ENCODE measurements around the gene FAIM2.
"Not testable (repeated sequence)": the region's sequence is repeated elsewhere in the genome, so short reads cannot be mapped to it uniquely, and the experiment has no call there.

The FAIM2 gene

DNA sequence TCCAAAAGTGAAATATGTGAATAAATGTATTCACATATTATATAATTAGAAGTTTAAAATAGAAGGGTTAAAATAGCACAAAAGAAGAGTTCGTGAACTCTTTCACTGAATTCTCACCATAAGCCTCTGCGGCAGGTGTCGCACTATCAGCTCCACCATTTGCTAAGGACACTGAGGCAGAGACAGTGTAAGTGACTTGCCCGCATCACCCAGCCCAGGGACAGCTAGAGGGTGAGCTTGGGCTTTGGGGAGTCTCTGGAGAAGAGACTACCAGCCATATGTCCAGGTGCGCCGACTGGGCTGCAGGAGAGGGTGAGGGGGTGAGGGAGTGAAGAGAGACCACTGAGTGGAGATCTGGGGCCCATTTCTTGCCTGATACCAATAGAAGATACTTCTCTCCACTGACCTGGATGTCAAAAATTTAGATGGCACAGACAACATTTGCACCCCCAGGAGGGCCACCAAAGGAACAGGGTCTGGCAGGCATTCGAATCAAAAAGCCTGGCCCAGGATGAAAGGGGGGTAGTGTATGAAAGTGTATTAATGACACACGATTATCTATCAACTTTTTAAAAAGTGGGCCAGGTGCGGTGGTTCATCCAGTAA, 28.5 kb downstream of the FAIM2 start:
- DNase-seq: no peak

- DNase-seq: no peak
These were observed 29.4 kb downstream of the FAIM2 start for GRCh38 chr12:49874142-49874897.

DNA sequence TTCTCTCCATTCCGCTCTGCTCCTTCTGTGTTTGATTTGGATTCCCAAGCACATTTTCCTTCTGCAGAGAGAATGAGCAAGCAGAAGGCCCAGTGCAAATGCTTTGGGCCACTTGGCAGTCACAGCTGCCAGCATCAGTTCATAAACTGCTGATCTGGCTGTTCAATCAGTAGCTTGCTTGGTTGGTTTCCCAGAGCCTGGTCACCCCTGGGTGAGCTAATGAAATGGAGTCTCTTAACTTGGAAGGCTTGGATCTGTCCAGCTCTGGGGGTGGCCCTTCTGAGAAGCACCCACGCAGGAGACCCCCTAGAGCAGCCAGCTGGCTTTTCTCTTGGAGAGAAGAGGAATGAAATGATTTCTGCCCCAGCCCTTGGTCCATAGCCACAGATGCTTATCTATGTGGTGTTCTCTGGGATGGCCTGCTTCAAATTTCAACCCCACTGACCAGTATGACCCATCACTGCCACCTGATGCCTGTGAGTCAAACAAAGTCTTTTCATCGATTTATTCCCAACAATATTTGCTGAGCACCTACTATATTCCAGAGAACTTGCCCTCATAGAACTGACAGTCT, 30.3 kb downstream of the FAIM2 start:
- DNase-seq: no peak

DNA sequence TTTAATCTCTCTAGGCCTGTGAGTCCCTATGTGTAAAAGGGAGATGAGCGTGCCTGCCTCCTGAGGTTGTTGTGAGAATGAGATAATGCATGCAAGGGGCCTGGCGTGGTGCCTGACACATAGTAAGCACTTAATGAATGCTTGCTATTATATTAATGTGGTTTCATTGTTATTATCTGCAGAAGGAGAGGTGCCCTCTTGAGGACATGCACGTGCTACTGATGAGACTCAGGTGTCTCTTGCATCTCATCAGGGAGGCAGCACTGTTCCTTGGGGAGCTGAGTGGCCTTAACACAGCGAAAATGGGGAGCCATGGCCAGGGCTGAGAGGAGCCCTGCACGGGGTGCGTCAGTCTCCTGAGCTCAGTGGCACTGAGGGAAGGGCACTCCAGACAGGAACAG, 30.9 kb downstream of the FAIM2 start:
- DNase-seq: no peak

DNA sequence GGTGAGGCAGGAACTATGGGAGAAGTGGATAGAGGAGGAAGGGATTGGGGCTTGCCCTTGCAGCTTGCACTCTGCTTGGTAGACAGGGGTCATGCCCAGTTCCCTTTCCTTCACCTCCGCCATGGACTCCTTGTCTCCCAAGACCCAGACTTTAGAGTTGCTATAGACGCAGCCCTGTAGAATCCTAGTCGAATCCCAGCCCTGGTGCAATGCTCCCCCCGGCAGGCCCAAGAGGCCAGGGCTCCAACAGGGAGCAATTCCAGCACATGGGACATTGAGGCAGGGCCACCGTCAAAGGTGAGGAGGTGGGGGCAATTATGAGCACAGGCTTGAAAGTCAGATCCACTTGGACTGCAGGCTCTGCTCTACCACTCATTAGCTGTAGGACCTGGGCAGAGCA, 31.3 kb downstream of the FAIM2 start:
- no peak for DNase-seq

DNA sequence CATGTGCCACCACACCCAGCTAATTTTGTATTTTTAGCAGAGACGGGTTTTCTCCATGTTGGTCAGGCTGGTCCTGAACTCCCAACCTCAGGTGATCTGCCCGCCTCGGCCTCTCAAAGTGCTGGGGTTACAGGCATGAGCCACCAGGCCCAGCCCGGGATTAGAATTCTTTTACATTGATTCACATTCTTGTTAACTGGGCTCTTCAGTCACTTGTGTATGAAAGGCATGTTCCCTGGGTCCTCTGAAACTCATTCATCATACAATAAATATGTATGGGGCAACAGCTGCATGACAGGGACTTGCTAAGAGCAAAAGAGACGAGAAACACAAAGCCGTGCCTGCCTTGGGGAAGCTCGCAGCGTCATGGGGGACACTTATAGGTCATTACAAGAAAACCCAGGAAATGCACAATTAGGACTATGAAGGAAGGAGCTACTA, 31.9 kb downstream of the FAIM2 start:
- not testable (repeated sequence) for DNase-seq

GRCh38 chr12:49871263-49871561, 32.5 kb downstream of the FAIM2 start:
- DNase-seq: no peak

- no peak for DNase-seq
These were observed 33.0 kb downstream of the FAIM2 start for GRCh38 chr12:49870501-49871262.

DNA sequence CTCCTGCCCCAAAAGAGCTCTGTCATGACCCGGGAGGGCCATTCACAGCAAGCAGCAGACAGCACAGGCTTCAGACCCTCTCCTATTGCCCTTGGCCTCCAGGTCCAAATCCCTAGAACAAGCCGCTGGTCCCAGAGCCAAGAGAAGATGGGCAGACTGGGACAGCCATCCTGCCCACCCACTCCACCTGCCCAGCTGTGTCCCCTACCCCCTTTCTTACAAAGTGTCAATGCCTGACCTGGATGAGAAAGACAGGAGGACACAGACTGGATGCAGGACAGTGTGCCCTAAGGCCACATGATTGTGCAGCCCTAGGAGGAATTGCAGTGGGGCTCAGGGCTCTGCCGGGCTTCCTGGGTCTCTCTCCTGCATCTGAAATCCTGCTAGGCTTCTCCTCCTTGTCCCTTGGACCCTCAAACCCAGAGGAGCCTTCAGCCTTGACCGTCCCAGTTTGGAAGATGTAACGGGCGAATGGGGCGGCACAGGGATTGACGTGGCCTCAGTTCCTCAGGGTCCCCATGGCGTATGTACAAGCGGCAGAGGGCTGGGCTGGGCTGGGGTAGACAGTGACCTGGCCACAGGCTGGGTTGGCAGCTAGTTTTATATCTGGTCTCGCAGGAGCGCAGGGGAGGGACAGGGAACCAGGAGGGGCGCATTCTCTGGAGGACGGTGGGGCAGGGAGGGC, 33.7 kb downstream of the FAIM2 start:
- DNase-seq: no peak

GRCh38 chr12:49868952-49869815, 34.5 kb downstream of the FAIM2 start:
- DNase-seq: peak; percentile 47

DNA sequence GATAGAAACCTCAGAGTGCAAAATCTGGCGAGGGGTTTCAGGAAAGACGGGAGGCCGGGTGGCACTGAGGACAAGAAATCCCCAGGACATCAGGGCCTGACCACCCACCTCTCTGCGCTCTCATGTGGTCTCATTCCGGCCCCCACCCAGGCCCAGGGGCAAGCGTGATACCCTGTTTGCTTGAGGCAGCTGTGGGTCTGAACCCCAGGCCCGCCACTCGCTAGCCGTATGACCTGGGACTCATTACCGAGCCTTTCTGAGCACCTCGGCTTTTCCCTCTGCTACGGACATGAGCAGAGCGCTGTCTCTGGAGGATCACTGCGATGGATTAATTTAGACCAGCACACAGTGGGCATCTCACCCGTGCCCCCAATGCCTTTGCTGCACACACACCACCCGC, 35.3 kb downstream of the FAIM2 start:
- no peak for DNase-seq

DNA sequence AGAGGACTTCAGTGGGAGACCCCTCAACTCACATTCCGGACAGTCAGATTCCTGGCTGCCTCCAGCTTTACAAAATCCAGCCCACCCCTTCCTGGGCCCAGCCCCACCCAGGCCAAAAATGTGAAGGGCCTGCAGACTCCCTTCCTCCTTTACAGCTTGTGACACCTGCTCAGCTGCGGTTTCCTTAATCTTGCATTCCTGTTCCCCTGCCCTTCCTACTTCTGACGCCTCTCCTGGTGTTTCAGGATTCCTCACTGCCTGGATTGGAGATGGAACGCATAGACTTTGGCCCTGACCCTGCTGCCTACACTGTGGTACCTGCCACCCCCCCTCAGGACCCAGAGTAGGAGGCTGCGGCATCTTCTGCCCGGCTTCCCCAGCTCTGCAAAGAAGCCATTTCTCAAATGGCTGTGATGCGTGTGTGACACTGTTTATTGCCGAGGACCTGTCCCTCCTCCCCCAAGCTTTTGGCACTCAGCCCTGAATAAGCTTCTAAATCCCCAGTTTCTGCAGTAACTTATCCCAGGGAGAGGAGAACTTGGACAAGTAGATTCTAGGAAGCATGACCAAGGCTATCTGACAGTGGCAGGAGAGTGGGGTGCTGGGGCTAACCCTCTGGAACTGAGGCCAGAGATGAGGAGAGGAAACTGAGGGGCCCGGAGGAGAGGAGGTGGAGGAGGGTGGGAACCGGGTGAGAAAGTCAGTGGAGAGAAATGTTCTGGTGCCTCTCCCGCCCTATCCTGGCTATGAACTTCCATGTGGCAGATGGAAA, 35.9 kb downstream of the FAIM2 start:
- DNase-seq: no peak

GRCh38 chr12:49866859-49867569, 36.7 kb downstream of the FAIM2 start:
- DNase-seq: peak; percentile 6

DNA sequence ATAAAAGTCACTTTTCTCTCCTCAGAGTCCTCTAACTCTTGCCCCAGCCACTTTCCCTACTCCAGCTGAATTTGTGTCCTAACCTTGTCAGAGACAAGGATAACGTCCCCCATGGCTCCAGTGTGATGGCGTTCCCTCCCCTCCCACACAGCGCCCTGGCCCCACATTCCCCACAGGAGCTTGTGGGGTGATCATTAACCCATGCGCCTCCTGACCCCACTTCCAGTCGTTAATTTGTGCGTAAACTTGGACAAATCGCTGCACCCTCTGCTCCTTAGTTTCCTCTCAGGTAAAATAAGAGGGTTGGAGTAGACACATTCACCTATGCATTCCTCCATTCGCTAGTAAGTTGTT, 37.9 kb downstream of the FAIM2 start:
- DNase-seq: no peak

DNA sequence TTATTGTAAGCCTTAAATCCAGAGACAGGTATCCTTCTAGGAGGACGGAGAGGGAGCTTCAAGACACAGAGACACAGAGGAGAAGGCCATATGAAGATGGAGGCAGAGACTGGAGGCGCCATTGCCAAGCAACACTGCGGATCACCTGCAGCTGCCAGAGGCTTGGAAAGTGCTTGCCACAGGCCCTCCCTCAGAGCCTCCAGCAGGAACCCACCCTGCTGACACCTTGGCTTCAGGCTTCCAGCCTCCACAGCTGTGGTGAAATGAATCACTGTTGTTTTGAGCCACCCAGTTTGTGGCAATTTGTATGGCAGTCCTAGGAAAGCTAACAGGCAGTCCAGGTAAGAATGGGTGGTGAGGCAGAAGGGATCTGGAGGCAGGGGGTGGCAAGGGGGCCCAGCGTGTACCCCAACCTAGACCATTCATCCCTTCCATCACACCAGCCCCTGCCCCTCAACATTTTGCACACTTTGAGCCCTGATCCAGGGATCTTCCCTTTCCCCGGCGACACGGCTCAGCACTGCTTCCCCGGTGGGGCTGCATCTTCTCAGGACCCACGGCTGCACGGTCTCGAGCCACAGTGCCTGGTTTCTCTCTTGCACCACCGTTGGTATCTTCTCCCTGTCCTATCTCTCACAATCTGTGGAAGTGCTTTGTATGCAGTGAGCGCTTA, 38.5 kb downstream of the FAIM2 start:
- DNase-seq: no peak

GRCh38 chr12:49864798-49865090, 39.0 kb downstream of the FAIM2 start:
- DNase-seq: no peak

DNA sequence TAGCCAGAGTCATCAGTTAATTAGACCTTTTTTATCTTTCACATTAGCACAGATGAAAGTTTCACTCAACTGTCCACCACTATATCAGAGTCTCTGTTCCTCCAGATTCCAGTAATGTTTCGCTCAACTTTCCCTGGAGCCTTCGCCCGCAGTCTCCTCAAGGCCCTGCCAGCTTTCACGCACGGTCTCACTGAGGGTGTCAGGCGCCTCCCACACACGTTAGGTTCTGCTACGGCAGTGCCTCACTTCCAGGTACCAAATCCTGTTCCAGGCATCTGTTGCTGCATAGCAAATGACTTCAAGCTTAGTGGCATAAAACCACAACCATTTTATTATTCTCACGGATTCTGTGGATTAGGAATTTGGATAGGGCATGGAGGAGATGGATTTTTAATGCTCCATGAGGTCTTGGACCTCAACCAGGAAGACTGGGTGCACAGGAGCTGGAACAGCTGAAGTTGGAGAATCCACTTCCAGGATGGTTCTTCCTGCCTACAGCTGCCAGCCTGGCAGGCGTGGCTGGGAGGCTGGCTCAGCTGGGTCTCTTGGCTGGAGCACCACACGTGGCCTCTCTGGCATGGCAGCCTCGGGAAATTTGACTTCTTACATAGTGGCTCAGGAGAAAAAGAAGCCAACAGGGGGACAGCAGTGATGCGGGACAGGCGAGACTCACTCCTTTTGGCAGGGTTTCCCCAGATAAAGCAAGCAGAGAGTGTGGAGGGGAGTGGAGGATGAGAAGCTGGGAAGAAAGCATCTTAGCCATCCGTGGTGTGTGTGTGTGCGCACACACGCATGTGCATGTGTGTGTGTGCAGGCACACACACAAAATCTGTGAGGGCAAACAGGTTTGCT, 39.5 kb downstream of the FAIM2 start:
- no peak for DNase-seq

- not testable (repeated sequence) for DNase-seq
These were observed 42.8 kb downstream of the FAIM2 start for GRCh38 chr12:49860921-49861320.

GRCh38 chr12:49855890-49856289, 47.8 kb downstream of the FAIM2 start:
- DNase-seq: not testable (repeated sequence)

Measured in NCI-H345 (cell line).